Measurements from ENCODE around the gene MESD.
A peak's percentile ranks its signal among the peaks of the same experiment; 100 is the strongest.

Gene MESD

DNA sequence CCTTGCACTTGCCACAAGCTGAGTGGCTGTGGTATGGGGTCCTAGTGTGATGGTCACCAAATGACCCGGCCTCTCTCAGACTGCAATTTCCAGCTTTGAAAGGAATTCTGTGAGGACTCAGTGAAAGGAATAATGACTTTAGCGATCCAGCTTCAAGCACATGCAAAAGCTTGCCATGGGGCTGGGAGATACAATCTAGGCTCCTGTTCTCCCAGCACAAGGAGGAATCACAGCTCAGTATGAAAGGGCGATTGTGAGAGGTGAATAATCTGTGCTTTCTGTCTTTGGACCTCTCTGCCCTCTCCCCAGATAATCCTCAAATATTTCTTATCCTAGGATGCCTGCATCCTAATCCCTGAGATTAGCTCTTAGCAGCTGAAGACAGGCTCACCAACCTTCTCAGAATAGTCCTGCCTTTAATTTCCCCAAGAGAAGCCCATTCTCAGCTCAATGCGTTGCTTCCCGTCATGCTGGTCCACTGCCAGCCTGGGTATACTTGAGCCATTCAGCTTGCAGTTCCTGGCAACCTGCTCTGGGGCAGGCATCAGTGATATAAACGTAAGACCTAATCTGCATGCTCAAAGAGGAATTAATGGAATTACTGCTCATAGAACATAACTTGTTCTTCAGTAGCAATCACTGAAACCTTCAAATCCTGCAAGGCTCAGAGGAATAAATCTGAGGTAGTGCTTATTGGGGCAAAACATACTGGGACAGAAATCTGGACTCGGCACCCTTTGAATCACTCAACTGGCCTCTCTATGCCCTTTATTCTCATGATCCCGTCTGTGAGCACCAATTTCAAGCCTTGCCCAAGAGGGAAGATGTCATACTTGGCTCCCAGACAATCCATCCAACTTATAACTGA, 26.2 kb upstream of the MESD start:
- no peak for DNase-seq (ENCODE audit: low read depth)

DNA sequence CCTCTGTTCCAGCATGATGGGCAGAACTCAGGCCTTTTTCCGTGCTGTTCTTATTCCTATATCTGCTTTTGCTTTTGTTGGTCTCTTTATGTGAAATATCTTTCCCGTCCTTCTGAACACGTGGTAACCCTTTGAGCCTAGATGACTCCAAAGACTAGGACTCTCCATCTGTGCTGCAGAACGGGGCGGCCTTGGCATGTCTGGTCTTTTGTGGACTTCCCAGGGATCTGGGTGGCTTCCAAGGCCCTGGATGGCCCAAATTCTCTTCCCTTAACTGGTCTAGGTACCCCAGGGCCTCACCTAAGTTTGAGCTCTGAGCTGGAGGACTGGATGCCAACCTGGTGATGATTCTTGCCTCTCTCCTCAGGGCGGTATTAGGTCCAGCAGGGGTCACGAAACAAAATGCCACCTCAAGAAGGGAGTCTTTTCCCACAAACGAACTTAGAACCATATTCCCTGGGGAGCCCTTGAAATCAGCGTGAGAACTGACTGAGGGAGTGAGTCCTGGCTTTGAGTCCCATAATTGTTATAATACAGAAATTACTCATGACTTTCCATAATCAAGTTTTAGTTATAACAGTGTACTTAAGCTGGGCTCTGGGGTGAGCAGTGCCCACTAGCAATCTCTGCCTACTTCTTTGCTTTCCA, 25.0 kb upstream of the MESD start:
- DNase-seq (ENCODE audit: low read depth) = no peak

DNA sequence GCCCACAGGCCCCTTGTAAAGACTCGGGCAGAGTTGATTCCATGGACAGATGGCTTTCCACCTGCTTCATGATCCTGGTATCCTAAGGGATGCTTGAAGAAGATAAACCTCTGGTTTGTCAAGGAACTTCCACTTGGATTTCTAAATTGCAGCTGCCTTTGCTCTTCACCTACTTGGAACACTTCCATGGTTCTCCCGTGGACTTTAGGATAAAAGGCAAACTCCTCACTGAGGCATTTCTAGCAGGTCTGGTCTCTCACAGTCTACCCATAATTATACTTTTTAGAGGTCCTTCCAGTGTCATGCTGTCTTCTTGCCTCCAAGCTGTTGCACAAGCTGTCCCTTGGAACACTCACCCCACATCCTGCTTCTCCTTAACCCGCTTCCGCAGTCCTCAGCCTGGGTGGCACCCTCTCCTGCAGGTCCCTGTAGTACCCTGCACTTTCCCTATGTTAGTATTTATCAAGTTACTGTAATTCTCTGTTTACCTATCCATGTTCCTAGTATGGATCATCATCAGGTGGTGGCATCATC, 23.8 kb upstream of the MESD start:
- no peak for DNase-seq (ENCODE audit: low read depth)

DNA sequence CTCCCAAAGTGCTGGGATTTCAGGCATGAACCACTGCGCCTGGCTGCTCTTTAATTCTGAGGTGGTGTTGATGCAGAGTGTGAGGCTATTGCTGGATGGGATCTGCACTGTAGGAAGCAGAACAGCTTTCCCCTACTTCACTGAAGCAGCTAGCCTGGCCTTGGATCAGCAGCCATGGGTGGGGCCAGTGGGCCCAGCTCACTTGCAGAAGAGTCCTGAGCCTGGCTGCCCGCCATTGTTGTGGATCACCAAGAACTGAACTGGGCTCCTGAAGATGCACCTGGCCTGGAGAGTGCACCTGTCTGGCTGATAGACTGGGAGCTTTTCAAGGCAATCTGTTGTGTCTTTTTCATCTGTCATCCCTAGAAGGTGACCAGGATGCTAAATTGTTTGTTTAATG, 23.0 kb upstream of the MESD start:
- no peak for DNase-seq (ENCODE audit: low read depth)

DNA sequence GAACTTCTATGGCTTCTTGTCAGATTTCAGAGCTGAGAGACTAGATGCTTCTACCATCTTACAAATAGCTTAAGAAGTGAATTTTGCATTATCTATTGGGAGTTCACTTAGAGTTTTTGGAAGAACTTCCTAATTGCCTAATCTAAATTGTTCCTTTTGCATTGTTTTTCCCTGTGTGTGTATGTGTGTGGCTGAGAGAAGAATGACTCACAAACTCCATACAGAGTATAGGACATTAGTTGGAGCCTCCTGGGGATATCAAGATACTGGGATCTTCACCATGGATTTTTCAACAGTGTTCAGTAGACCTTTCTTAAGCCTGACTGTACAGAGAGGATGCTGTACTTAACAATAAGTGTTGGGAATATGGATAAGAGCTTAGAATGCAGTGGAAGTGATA, 22.0 kb upstream of the MESD start:
- DNase-seq (ENCODE audit: low read depth) = no peak

DNA sequence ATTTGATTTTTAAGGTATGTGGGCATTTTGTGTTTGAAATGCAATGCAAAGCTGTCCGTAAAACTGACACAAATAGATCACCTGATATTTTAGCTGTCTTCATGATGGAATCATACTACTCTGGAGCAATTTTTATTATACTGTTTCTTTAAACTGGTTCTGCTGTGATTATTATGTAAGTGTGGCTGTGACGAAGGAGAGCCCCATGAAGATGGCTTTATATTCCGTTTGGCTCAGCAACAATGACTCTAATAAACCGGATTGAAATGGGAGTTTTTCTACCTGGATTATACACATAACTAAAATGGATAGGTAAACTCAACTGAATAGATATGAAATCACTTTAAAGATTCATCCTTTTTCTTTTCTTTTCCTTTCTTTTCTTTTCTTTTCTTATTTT, 20.5 kb upstream of the MESD start:
- no peak for DNase-seq (ENCODE audit: low read depth)

DNA sequence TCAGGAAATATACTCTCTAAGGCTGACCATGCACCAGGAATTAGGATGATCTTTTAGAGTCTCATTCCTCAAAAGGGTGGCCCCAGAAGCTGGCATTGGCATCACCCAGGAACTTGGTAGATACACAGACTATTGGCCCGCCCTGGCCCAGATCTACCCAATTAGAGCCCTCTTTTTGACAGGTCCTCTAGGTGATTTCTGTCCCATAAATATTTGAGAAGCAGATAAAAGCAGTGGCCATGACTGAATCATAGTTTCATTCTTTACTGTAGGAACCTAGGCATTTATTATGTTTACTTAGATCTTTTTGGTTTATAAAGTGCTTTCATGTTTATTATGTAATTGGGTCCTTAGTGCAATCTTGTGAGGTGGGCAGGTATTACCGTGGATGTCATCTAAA, 18.7 kb upstream of the MESD start:
- no peak for DNase-seq (ENCODE audit: low read depth)

DNA sequence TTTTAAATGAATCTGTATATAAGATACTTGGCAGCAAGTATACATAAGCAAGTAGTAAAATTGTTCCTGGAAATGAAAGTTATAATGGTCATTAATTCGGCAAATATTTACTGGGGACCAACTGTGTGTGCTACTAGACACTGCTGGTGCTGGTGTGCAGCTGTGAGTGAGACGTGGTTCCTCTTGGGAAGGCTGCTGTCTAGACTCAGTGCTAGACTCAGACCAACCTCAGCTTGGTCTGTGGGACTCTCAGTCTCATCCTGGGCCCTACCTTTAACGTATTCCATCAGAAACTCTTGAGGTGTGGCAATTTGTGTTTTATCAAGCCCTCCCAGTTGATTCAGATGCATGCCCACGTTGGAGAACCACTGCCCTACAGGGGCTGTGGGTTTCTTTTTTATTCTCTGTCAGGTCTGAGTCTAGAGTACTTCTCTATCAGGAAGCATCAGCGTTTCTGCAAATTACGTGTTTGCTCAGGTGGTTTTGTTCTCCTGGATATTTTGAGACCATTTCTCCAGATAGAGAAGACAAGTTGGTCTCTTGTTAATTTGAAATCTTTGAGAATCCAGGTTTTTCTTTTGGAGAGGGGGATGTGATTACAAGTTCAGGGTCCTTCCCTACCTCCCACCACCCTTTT, 17.9 kb upstream of the MESD start:
- no peak for DNase-seq (ENCODE audit: low read depth)

DNA sequence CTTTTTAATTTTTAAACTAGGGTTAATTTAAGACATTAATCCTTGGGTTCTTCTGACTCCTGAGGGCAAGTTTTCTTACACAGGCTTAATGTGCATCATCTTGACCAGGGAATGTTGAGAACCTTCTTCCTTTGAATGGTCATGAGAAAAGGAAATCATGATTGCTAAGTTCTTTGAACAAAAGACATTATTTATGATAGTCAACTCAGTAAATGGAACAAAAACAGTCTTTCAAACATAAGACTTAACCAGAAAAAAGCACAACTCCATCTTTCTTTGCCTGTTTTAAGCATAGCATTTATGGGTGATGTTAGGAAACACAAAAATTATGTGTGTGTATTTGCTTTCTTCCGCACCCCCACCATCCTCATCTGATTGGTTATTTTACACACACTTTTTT, 16.5 kb upstream of the MESD start:
- DNase-seq (ENCODE audit: low read depth) = no peak

DNA sequence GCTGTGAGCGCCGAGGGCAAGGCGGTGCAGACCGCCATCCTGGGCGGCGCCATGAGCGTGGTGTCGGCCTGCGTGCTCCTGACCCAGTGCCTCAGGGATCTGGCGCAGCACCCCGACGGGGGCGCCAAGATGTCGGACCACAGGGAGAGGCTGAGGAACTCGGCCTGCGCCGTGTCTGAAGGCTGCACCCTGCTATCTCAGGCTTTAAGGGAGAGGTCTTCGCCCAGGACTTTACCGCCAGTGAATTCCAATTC, 13.4 kb upstream of the MESD start:
- no peak for DNase-seq (ENCODE audit: low read depth)

DNA sequence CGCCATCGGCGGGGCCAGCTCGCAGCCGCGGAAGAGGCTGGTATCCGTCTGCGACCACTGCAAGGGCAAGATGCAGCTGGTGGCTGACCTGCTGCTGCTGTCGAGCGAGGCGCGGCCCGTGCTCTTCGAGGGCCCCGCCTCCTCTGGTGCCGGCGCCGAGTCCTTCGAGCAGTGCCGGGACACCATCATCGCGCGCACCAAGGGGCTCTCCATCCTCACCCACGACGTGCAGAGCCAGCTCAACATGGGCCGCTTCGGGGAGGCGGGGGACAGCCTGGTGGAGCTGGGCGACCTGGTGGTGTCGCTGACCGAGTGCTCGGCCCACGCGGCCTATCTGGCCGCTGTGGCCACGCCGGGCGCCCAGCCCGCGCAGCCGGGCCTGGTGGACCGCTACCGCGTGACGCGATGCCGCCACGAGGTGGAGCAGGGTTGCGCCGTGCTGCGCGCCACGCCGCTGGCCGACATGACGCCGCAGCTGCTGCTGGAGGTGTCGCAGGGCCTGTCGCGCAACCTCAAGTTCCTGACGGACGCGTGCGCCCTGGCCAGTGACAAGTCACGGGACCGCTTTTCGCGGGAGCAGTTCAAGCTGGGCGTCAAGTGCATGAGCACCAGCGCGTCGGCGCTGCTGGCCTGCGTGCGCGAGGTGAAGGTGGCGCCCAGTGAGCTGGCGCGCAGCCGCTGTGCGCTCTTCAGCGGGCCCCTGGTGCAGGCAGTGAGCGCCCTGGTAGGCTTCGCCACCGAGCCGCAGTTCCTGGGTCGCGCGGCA, 12.9 kb upstream of the MESD start:
- DNase-seq (ENCODE audit: low read depth) = no peak

DNA sequence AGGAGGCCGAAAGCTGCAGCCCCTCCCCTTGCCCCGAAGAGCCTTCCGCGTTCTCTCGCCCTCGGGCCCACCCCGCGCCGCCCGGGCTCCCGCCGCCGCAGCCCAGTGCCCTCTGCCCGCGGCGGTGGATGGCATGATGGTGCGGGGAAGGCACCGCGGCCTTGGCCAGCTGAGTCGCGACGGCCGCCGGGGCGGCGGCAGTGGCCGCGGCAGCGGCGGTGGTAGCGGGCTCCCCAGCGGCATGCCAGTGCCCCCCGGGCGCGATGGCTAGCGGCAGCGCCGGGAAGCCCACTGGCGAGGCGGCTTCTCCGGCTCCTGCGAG, 12.4 kb upstream of the MESD start:
- no peak for DNase-seq (ENCODE audit: low read depth)

DNA sequence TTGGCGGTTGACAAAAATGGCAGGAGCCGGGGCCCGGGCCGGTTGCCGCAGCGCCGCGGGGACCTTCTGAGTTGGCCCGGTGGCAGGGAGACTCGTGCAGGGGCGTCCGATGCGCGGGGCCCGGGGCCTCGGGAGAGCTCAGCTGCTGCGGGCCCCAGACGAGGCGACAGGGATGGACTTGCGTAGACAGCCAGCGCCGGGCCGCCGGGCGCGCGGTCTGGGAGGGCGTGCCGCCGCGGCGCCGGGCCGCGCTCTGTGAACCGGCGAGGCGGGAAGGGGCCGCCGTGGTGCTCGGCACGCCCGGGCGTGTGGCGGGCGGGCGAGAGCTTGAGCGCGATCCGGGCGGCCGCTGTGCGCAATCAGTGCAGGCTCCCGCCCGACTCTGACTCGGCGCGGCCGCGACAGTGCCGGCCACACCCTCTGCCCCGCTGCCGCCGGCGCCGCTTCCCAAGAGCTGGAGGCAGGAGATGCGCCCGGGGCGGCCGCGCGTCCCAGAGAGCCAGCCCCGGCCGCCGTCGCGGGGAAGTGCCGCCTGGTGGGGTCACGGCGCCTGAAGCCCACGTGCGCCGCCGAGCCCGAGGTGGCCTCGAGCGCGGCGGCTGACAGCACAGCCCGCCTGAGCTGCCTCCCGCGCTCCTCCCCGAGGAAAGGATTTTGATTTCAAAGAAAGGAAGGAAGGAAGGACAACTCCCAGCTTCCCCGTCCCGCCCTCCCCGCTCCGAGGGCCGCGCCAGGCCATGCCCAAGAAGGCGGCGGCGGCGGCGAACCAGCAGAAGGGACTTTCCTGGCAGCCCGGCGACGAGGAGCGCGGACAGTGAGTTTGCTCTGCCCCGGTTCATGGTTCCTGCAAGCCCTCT, 11.8 kb upstream of the MESD start:
- DNase-seq (ENCODE audit: low read depth) = peak; percentile 20

DNA sequence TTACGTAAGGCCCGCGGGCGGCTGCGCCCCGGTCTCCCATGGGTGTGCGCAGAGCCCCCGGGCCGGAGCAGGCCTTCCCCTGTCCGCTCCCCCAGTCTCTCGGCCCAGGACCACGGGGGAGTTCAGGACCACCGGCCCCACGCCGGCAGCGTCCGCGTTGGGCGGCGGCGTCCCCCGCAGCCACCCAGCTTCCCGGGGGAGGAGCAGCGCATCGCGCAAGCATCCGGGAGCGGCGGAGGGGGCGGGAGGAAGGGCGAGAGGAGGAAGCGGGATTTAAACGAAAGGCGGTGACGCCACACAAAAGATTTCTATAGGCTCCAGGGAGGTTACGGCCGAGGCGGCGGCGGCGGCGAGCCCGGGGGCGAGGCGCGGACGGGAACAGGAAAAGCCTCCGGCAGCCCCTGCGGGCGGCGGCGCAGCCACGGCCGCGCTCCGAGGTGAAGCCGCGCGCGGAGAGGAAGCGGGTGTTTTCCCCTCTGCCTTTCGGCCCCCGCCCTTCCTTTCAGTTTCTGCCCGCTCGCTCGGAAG, 11.1 kb upstream of the MESD start, which contains the start of gene TLNRD1:
Gene TLNRD1 (plus strand): TSS at position 300 of the 528 bp plus-strand sequence. CDS start 1,349 bp downstream, outside the sequence.
- peak; percentile 82 for DNase-seq (ENCODE audit: low read depth)

DNA sequence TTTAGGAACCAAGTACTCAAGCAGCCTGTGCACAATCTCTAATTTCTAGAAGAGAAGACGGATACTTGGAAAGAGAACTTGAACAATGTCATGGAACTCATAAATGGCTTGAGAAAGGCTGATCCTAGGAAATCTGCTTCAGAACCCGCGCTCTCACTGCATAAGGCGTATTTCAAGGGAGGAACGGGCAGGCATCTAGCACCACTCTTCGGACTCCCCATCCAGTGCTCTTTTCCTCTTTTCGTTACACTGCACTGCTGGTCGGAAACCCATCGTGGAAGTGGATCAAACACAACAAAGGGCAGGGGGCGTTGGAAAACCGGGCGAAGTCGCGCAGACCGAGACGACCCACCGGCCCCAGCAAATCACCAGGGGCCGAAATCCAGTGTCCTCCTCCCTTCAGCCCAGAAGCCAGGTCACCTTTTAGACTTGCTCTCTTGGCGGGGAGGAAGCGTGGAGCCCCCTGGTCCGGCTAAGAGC, 10.6 kb upstream of the MESD start:
- DNase-seq (ENCODE audit: low read depth) = no peak

DNA sequence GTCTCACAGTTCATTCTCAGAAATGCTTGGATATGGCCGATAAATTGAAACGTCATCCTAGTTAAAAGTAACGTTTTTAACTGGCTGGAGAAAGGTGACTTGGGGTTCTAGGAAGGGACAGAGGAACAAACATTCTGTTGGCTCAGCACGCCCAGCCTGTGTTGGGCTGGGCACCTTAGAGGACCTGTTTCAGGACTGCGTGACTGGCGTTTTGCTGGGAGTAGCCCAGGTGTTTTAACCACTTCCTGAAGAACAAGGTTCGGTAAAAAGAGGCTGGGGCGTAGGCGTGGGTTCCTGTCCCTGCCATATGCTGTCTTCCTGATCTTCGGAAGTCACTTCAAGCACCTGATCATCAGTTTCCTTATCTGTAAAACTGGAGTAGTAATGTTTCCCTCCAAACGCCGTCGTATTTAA, 10.0 kb upstream of the MESD start:
- DNase-seq (ENCODE audit: low read depth) = peak; percentile 47

DNA sequence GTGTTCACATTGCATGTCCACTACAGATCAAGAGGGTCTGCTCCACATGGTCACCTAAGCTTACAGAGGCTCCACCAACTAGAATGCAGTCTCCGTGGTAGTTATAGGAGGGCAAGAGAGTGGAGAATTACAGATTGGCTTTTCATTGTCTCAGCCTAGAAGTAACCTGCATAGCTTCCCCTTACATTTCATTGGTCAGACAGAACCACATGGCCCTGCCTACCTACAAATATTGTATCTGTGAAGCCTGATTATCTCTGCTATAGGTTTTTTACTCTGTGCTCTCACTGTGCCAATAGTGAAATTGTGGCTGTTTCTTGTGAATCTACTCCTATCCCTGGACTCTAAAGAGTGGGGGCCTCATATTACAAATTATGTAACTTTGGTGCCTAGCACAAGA, 8.6 kb upstream of the MESD start:
- no peak for DNase-seq (ENCODE audit: low read depth)

DNA sequence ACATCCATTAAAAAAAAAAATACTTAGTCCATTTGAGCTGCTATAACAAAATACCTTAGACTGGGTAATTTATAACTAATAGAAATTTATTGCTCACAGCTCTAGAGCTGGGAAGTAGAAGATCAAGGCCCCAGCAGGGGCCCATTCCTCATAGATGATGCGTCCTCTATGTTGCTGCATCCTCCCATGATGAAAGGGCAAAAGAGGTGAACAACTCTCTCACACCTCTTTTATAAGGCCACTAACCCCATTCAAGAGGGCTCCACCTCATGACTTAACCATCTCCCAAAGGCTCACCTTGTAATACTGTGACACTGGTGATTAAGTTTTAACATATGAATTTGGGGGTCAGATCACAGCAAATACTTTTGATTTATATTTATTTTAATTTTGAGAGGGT, 8.1 kb upstream of the MESD start:
- no peak for DNase-seq (ENCODE audit: low read depth)

DNA sequence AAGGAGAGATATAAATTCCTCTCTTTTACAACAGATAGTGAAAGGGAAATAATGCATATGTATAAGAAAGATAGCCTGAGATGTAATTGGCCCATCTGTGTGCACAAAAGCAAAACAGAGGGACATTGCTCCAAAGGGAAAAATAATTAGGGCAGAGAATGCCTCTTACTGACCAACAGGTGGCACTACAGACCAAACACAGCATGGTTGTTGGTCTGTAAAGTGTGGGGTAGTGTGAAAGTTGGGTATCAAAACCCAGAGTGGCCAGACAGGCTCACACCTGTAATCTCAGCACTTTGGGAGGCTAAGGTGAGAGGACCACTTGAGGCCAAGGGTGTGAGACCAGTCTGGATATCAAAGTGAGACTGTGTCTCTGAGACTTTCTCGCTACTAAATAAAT, 6.6 kb upstream of the MESD start:
- no peak for DNase-seq (ENCODE audit: low read depth)

DNA sequence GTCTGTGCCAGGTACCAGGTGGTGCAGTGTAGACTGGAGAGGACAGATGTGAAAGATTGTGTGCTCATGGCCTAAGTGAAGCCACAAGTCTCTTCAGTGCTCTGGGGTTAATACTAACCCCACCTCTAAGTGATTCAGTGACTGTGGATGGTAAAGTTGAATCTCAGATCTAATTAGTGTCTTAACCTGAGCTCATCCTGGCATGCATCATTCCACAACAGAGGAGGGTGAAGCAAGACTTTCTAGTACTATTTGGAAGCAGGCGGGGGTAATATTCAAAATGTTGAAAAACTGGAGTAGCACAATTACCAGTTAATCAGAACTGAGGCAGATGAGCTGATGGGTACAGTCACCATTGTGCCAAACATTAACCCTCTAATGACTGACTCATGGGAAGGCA, 2.8 kb upstream of the MESD start:
- no peak for DNase-seq (ENCODE audit: low read depth)

DNA sequence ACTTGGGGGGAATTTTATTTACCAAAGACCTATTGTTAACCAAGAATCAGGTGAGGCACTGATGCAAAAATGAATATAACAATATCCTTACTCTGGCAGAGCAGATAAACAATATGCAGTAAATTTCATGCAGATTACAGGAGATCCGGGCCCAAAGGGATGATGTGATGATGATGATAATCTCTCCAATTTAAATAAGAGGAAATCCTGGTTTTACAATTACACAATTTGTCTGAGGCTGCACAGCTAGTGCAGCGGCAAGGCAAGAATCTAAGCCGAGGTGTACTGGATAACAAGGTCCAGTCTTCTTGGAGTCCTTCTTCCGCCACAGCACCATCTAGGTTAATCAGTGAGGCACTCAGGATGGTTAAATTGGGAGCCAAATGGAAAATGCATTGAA, 2.4 kb upstream of the MESD start:
- DNase-seq (ENCODE audit: low read depth) = no peak
